Measurements from ENCODE around the gene CCDC192.

- TF ChIP-seq CTCF (IDR thresholded peaks at IDR 0.05): no peak
- TF ChIP-seq ZFX (IDR thresholded peaks at IDR 0.05; ENCODE audit: borderline replicate concordance): no peak
Observed at GRCh38 chr5:127907907-127908306, 204.7 kb downstream of the CCDC192 start.
